ENCODE measurements around the gene RBM33. TPM values are rescaled to one million over a fixed set of nuclear protein-coding genes. Genes with fewer than 3 reads are reported as not detected.

Gene RBM33
- total RNA-seq, 1 experiment from 2014 or later: 73.6 TPM

- TF ChIP-seq EZH2 (IDR thresholded peaks at IDR 0.05; ENCODE audit: borderline replicate concordance, low read depth, low read length, poor library complexity, severe bottlenecking): no peak
- TF ChIP-seq, protein P1, sequence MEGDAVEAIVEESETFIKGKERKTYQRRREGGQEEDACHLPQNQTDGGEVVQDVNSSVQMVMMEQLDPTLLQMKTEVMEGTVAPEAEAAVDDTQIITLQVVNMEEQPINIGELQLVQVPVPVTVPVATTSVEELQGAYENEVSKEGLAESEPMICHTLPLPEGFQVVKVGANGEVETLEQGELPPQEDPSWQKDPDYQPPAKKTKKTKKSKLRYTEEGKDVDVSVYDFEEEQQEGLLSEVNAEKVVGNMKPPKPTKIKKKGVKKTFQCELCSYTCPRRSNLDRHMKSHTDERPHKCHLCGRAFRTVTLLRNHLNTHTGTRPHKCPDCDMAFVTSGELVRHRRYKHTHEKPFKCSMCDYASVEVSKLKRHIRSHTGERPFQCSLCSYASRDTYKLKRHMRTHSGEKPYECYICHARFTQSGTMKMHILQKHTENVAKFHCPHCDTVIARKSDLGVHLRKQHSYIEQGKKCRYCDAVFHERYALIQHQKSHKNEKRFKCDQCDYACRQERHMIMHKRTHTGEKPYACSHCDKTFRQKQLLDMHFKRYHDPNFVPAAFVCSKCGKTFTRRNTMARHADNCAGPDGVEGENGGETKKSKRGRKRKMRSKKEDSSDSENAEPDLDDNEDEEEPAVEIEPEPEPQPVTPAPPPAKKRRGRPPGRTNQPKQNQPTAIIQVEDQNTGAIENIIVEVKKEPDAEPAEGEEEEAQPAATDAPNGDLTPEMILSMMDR (conservative IDR thresholded peaks at IDR 0.05; ENCODE audit: low read depth, low read length): no peak
- DNase-seq (ENCODE audit: low spot score): no peak
- peaks cover 23% of the 10 kb centered on the region for H3K36me3 ChIP-seq (ENCODE audit: insufficient read depth, low read length, poor library complexity, severe bottlenecking)
Measured at GRCh38 chr7:155762036-155762435, 117.6 kb downstream of the RBM33 start.

DNA sequence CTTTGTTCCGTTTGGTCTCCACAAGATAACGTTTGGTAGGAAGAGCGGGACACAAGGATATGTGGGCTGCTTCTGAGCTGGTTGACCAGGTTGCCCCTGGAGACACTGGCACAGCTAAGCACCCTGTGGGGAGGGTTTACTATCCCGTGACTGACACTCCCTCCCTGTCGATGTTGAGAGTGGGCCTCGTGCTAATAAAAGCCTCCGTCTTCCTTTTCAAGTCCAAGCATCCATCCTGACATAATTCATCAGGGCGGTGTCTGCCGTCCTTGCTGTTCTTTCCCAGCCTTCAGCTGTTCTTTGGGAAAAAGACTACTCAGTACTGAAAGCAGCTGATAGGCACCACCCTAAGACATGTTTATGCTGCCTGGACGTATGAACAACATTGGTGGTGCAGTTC is 118.2 kb downstream of the RBM33 start:
- no peak for DNase-seq (ENCODE audit: low spot score)
- intact Hi-C loops (cut with micrococcal nuclease; ENCODE audit: unreplicated experiment): no loop called here
- ChIA-PET POLR2A (ENCODE audit: low non-redundant PET) (no interaction called here), CTCF (no interaction called here)
- Histone ChIP-seq H3K4me3 (ENCODE audit: low read depth, low read length, poor library complexity, severe bottlenecking) (no peak overlapping the region), H3K27ac (ENCODE audit: low read depth, low read length, poor library complexity, severe bottlenecking) (no peak overlapping the region), H3K27me3 (replicated peaks; ENCODE audit: insufficient read depth, low read depth, low read length, poor library complexity) (no peaks in the 10 kb centered on the region), H3K4me1 (ENCODE audit: insufficient read depth, low read length, poor library complexity, severe bottlenecking) (peaks cover 38% of the 10 kb centered on the region), H3K36me3 (ENCODE audit: insufficient read depth, low read length, poor library complexity, severe bottlenecking) (peaks cover 29% of the 10 kb centered on the region), H3K9me3 (ENCODE audit: low read depth, low read length, poor library complexity, severe bottlenecking) (peaks cover 2% of the 10 kb centered on the region)
- BruUV-seq (replicated peaks): no TSS peak
- TF ChIP-seq EZH2 (IDR thresholded peaks at IDR 0.05; ENCODE audit: borderline replicate concordance, low read depth, low read length, poor library complexity, severe bottlenecking): no peak
- TF ChIP-seq, protein P1 (conservative IDR thresholded peaks at IDR 0.05; ENCODE audit: low read depth, low read length): no peak

More at GRCh38 chr7:155762036-155762435, 117.6 kb downstream of the RBM33 start:
- H3K27ac ChIP-seq (ENCODE audit: low read depth, low read length, poor library complexity, severe bottlenecking): peak overlapping the region; percentile 19
- H3K9me3 ChIP-seq (ENCODE audit: low read depth, low read length, poor library complexity, severe bottlenecking): peaks cover 3% of the 10 kb centered on the region
- CTCF ChIA-PET: no interaction called here
- intact Hi-C loops (cut with micrococcal nuclease; ENCODE audit: unreplicated experiment): no loop called here
- H3K27me3 ChIP-seq (replicated peaks; ENCODE audit: insufficient read depth, low read depth, low read length, poor library complexity): no peaks in the 10 kb centered on the region
- H3K4me1 ChIP-seq (ENCODE audit: insufficient read depth, low read length, poor library complexity, severe bottlenecking): peaks cover 38% of the 10 kb centered on the region
- H3K4me3 ChIP-seq (ENCODE audit: low read depth, low read length, poor library complexity, severe bottlenecking): no peak overlapping the region
- POLR2A ChIA-PET (ENCODE audit: low non-redundant PET): no interaction called here
- BruUV-seq (replicated peaks): no TSS peak

GRCh38 chr7:155763122-155763521 is 118.7 kb downstream of the RBM33 start:
- Histone ChIP-seq H3K4me1 (ENCODE audit: insufficient read depth, low read length, poor library complexity, severe bottlenecking) (peaks cover 34% of the 10 kb centered on the region), H3K27me3 (replicated peaks; ENCODE audit: insufficient read depth, low read depth, low read length, poor library complexity) (no peaks in the 10 kb centered on the region), H3K4me3 (ENCODE audit: low read depth, low read length, poor library complexity, severe bottlenecking) (no peak overlapping the region), H3K9me3 (ENCODE audit: low read depth, low read length, poor library complexity, severe bottlenecking) (no peaks in the 10 kb centered on the region), H3K36me3 (ENCODE audit: insufficient read depth, low read length, poor library complexity, severe bottlenecking) (peaks cover 31% of the 10 kb centered on the region), H3K27ac (ENCODE audit: low read depth, low read length, poor library complexity, severe bottlenecking) (peak overlapping the region; percentile 78)
- CTCF ChIA-PET: no interaction called here
- POLR2A ChIA-PET (ENCODE audit: low non-redundant PET): no interaction called here
- DNase-seq (ENCODE audit: low spot score): peak; percentile 34
- BruUV-seq (replicated peaks): no TSS peak
- intact Hi-C loops (cut with micrococcal nuclease; ENCODE audit: unreplicated experiment): no loop called here
- TF ChIP-seq, protein P1 (conservative IDR thresholded peaks at IDR 0.05; ENCODE audit: low read depth, low read length): no peak
- no peak for TF ChIP-seq EZH2 (IDR thresholded peaks at IDR 0.05; ENCODE audit: borderline replicate concordance, low read depth, low read length, poor library complexity, severe bottlenecking)
